Colonic mucosa (tissue), 4 donors: ENCODE measurements around the gene ROR1. TPM values are rescaled to one million over a fixed set of nuclear protein-coding genes. Genes with fewer than 3 reads are reported as not detected.

ENCODE experiments used
- DNase-seq: peaks from one replicate; pipeline ENCODE4 v3.0.0-alpha.2; 2020
- H3K27ac ChIP-seq: fragments of 200-600 bp; one replicate; pipeline ENCODE4 v1.8.0; 2021
- H3K27me3 ChIP-seq: fragments of 200-600 bp; one replicate; pipeline ENCODE4 v1.8.0; 2021
- H3K36me3 ChIP-seq: fragments of 200-600 bp; one replicate; pipeline ENCODE4 v1.8.0; 2021
- H3K4me1 ChIP-seq: fragments of 200-600 bp; one replicate; pipeline ENCODE4 v1.8.0; 2021; ENCODE audit warnings: mild to moderate bottlenecking
- H3K4me3 ChIP-seq: fragments of 200-600 bp; one replicate; pipeline ENCODE4 v1.8.0; 2021
- H3K9ac ChIP-seq, 2 donors: one replicate each; pipeline ENCODE4 v1.7.0; 2013; ENCODE audit warnings: control low read depth in 2 of 2, low read depth in 2 of 2, low read length in 2 of 2
- H3K9me3 ChIP-seq: fragments of 200-600 bp; one replicate; pipeline ENCODE4 v1.8.0; 2021
- intact Hi-C: fragments of 100-400 bp; cut with DNase I; formaldehyde crosslinking; loops from one replicate; pipeline ENCODE4 v1.14.1; 2022
- total RNA-seq, 2 donors: library from RNA; stranded (reverse); fragmentation: NEBNext Ultra II Directional in 1 of 2; extraction: Animal tissue kit (Norgen Biotek cat#: 25700) in 1 of 2; gene quantifications; one replicate each; pipeline ENCODE4 v1.2.1, GENCODE V29; 2021
- TF ChIP-seq, protein P1 (sequence below): fragments of 200-600 bp; IDR thresholded peaks from one replicate; pipeline ENCODE4 v1.8.0; 2022; ENCODE audit warnings: antibody characterized with exemption, mild to moderate bottlenecking
- donor health status: healthy.
- donor health status: DM: no; HTN: no; CAD: no.
- donor health status: DM: no; HTN: no; CAD: no.

Gene ROR1
- total RNA-seq, 2 donors from 2014 or later: 5.1 to 6.8 TPM

DNA sequence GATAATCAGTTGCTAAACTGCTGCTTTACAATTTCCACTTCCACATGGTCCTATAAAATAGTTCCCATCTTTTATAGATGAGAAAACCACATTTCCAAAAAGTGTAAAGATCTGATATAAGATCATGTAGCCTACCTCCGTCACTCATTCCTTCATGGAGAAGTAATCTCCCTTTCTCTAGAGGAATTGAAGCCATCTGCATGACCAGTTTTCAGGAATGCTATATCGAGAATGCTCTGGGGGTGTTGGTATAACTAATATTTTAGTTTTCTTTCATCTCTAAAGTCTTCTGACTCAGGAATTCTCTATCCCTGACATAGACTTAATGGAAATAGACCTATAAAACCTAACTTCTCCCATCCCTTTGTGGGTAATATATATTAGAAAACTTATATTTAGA lies 256.6 kb downstream of the ROR1 start:
- intact Hi-C loops: no loop called here
- Histone ChIP-seq H3K4me3 (no peak overlapping the region), H3K27ac (no peak overlapping the region), H3K27me3 (no peaks in the 10 kb centered on the region), H3K9ac (no peak overlapping the region), H3K9me3 (no peaks in the 10 kb centered on the region), H3K4me1 (no peaks in the 10 kb centered on the region), H3K36me3 (no peaks in the 10 kb centered on the region)
- TF ChIP-seq, protein P1, sequence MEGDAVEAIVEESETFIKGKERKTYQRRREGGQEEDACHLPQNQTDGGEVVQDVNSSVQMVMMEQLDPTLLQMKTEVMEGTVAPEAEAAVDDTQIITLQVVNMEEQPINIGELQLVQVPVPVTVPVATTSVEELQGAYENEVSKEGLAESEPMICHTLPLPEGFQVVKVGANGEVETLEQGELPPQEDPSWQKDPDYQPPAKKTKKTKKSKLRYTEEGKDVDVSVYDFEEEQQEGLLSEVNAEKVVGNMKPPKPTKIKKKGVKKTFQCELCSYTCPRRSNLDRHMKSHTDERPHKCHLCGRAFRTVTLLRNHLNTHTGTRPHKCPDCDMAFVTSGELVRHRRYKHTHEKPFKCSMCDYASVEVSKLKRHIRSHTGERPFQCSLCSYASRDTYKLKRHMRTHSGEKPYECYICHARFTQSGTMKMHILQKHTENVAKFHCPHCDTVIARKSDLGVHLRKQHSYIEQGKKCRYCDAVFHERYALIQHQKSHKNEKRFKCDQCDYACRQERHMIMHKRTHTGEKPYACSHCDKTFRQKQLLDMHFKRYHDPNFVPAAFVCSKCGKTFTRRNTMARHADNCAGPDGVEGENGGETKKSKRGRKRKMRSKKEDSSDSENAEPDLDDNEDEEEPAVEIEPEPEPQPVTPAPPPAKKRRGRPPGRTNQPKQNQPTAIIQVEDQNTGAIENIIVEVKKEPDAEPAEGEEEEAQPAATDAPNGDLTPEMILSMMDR: no peak
- no peak for DNase-seq

DNA sequence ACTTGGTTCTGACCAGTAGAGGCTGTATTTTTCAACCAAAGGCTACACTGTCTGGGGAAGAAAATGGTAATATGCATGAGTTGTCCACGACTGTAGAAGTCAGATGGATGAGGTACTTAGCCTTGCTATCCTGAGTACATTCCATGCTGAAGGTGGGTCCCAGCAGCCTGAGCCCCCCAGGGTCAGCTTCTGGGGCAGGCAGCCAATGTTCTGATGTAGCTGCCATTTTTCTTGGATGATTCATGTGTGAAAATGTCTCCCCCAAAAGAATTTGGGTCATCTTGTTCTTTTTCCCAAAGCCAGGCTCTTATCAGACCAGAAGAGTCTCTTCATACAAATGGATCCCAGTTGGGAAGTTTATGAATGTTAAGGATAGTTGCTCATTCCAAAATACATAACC lies 257.4 kb downstream of the ROR1 start:
- no peak for DNase-seq
- Histone ChIP-seq H3K27ac (no peak overlapping the region), H3K9me3 (no peaks in the 10 kb centered on the region), H3K9ac (no peak overlapping the region), H3K4me3 (no peak overlapping the region), H3K36me3 (no peaks in the 10 kb centered on the region), H3K4me1 (no peaks in the 10 kb centered on the region), H3K27me3 (no peaks in the 10 kb centered on the region)
- TF ChIP-seq, protein P1: no peak
- intact Hi-C loops: no loop called here

DNA sequence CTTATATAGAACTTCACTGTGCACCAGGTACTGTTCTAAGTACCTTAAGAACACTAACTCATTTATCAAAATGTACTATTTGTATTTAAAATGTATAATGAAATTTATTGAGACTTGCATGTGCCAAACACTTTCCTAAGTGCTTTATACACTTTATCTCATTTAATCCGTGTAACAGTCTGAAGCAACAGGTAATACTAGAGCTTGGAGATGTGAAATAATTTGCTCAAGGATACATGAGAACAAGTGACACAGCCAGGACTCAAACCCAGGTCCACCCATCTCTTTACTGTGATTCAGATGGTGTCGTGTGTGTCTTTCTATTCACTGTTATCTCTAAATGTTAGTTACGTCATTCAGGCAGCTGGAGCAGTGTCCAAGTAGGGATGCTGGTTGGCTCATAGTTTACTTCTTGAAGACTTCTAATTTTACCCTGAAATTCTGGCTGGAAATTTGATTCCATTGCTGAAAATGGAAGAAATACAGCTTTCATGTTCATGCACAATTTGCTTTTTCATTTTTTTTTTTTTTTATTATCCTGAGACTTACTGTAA lies 259.9 kb downstream of the ROR1 start:
- no peak overlapping the region for H3K27ac ChIP-seq
- TF ChIP-seq, protein P1: no peak
- no peak for DNase-seq
- H3K9me3 ChIP-seq: no peaks in the 10 kb centered on the region
- no peak overlapping the region for H3K4me3 ChIP-seq
- intact Hi-C loops: no loop called here
- no peaks in the 10 kb centered on the region for H3K4me1 ChIP-seq
- no peak overlapping the region for H3K9ac ChIP-seq
- H3K27me3 ChIP-seq: no peaks in the 10 kb centered on the region
- no peaks in the 10 kb centered on the region for H3K36me3 ChIP-seq

DNA sequence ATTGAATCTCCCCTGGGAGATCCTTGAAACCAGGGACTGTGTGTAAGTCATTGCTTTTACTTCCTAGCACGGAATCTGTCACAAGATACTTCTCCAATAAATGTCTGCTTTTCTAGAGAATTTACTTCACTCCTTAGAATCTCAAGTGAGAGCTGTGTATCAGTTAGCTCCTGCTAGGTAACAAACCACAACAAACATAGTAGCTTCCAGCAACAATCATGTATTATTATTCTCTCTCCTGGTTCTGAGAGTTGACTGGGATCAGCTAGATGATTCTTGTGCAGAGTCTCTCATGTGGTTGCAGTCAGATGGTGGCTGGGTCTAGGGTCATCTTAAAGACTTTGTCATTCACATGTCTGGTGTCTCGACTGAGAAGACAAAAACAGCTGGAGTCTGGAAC lies 262.7 kb downstream of the ROR1 start:
- H3K9me3 ChIP-seq: no peaks in the 10 kb centered on the region
- H3K36me3 ChIP-seq: no peaks in the 10 kb centered on the region
- intact Hi-C loops: no loop called here
- DNase-seq: no peak
- no peak overlapping the region for H3K4me3 ChIP-seq
- TF ChIP-seq, protein P1: no peak
- no peak overlapping the region for H3K27ac ChIP-seq
- H3K4me1 ChIP-seq: no peaks in the 10 kb centered on the region
- no peak overlapping the region for H3K9ac ChIP-seq
- H3K27me3 ChIP-seq: no peaks in the 10 kb centered on the region

DNA sequence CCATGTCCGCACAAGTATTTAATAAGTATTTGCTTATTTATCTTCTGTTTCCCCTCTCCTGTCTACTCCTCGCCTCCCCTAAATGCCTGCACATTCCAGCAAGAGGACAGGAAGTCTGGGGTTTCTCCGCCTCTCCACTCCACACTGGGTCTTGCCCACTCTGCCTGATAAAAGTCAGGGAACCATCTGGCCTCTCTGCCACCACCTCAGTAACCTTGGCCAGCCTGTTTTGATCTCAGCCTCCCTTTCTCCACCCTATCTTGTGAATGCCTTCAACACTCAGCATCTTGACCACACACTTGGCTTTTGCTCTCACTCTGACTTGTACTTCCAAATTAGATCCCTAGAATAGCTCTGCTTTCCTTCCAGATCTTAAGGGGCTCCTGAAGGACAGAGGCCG lies 264.3 kb downstream of the ROR1 start:
- no peaks in the 10 kb centered on the region for H3K36me3 ChIP-seq
- H3K4me3 ChIP-seq: no peak overlapping the region
- no peaks in the 10 kb centered on the region for H3K4me1 ChIP-seq
- no peak overlapping the region for H3K9ac ChIP-seq
- TF ChIP-seq, protein P1: no peak
- no peak overlapping the region for H3K27ac ChIP-seq
- H3K27me3 ChIP-seq: no peaks in the 10 kb centered on the region
- H3K9me3 ChIP-seq: no peaks in the 10 kb centered on the region
- no peak for DNase-seq
- intact Hi-C loops: no loop called here
